OCI-LY7 (cell line): ENCODE measurements around the gene SKOR2. TPM values are rescaled to one million over a fixed set of nuclear protein-coding genes. Genes with fewer than 3 reads are reported as not detected.

ENCODE experiments used
- BruUV-seq: library from RNA; stranded (reverse); fragments of 400-500 nt; replicated peaks from 2 replicates; lab custom pipeline; 2021; lab: Mats Ljungman, UMichigan
- CTCF ChIA-PET: fragments of 300-600 bp; sonication (Branson Sonifier 250); formaldehyde crosslinking; loops from one replicate; lab custom pipeline; 2022; ENCODE audit warnings: antibody characterized with exemption; ENCODE audit not compliant: unreplicated experiment; lab: Charles Lee
- POLR2A ChIA-PET: fragments of 300-600 bp; sonication (Branson Sonifier 250); formaldehyde crosslinking; loops from one replicate; lab custom pipeline; 2022; ENCODE audit warnings: antibody characterized with exemption; lab: Charles Lee
- DNase-seq: peaks from one replicate; pipeline ENCODE4 v3.0.0-alpha.2; 2015; ENCODE audit warnings: low spot score
- H2AFZ ChIP-seq: fragments of 200-600 bp; sonication (generic), shearing (Covaris generic); 2 replicates; pipeline ENCODE4 v1.6.1; 2014; ENCODE audit warnings: mild to moderate bottlenecking, antibody characterized with exemption, low read length, moderate library complexity
- H3K27ac ChIP-seq: fragments of 200-600 bp; sonication (generic); 2 replicates; pipeline ENCODE4 v1.5.1; 2014; ENCODE audit warnings: mixed run types, low read depth, mild to moderate bottlenecking, moderate library complexity, low read length, inconsistent platforms; ENCODE audit not compliant: poor library complexity, severe bottlenecking
- H3K36me3 ChIP-seq: fragments of 200-600 bp; sonication (generic); 2 replicates; pipeline ENCODE4 v1.6.1; 2014; ENCODE audit warnings: mild to moderate bottlenecking, antibody characterized with exemption, low read length, moderate library complexity, mixed read lengths; ENCODE audit not compliant: insufficient read depth
- H3K4me1 ChIP-seq: fragments of 200-600 bp; sonication (generic); 2 replicates; pipeline ENCODE4 v1.5.1; 2014; ENCODE audit warnings: mild to moderate bottlenecking, low read length; ENCODE audit not compliant: insufficient read depth, poor library complexity, severe bottlenecking
- H3K4me2 ChIP-seq: fragments of 200-600 bp; sonication (generic); 2 replicates; pipeline ENCODE4 v1.6.1; 2014; ENCODE audit warnings: mild to moderate bottlenecking, low read length
- H3K4me3 ChIP-seq: fragments of 200-600 bp; sonication (generic); 2 replicates; pipeline ENCODE4 v1.5.1; 2014; ENCODE audit warnings: mild to moderate bottlenecking, low read depth, low read length; ENCODE audit not compliant: poor library complexity, severe bottlenecking
- H3K79me2 ChIP-seq: fragments of 200-600 bp; sonication (generic); 2 replicates; pipeline ENCODE4 v1.6.1; 2016; ENCODE audit warnings: low read depth, mild to moderate bottlenecking, low read length, moderate library complexity, mixed read lengths; ENCODE audit not compliant: insufficient read depth
- H3K9me2 ChIP-seq: fragments of 200-600 bp; sonication (generic); 2 replicates; pipeline ENCODE4 v1.6.1; 2016; ENCODE audit warnings: mild to moderate bottlenecking, low read length, mixed read lengths; ENCODE audit not compliant: insufficient read depth
- H3K9me3 ChIP-seq: fragments of 200-600 bp; sonication (generic); 2 replicates; pipeline ENCODE4 v1.6.1; 2014; ENCODE audit warnings: mild to moderate bottlenecking, mixed run types, low read length, mixed read lengths
- H4K20me1 ChIP-seq: fragments of 200-600 bp; sonication (generic); 2 replicates; pipeline ENCODE4 v1.6.1; 2014; ENCODE audit warnings: mild to moderate bottlenecking, antibody characterized with exemption, low read length, moderate library complexity, mixed read lengths; ENCODE audit not compliant: insufficient read depth
- CTCF ChIP-seq: fragments of 200-600 bp; sonication (generic); conservative IDR thresholded peaks from 2 replicates; pipeline ENCODE4 v1.5.1; 2014; ENCODE audit warnings: mild to moderate bottlenecking, antibody characterized with exemption, low read length, moderate library complexity, mixed read lengths
- EZH2phosphoT487 ChIP-seq: fragments of 200-600 bp; sonication (generic); IDR thresholded peaks from 2 replicates; pipeline ENCODE4 v1.6.1; 2018; ENCODE audit warnings: low read depth, borderline replicate concordance, mild to moderate bottlenecking, mixed run types, antibody characterized with exemption, low read length, moderate library complexity, mixed read lengths
- intact Hi-C: fragments of 100-400 bp; cut with micrococcal nuclease; formaldehyde crosslinking; loops from one replicate; pipeline ENCODE4 v1.10.0; 2022; ENCODE audit not compliant: unreplicated experiment
- total RNA-seq, 2 experiments: library from RNA; depleted of rRNA in 1 of 2; stranded (reverse); fragments of >200 nt in 1 of 2; shearing (Covaris generic) in 1 of 2; gene quantifications; 2 replicates each; pipeline ENCODE4 v1.2.3, GENCODE V29; 2014 to 2022

Gene SKOR2
- total RNA-seq, 2 experiments from 2014 or later = not detected

DNA sequence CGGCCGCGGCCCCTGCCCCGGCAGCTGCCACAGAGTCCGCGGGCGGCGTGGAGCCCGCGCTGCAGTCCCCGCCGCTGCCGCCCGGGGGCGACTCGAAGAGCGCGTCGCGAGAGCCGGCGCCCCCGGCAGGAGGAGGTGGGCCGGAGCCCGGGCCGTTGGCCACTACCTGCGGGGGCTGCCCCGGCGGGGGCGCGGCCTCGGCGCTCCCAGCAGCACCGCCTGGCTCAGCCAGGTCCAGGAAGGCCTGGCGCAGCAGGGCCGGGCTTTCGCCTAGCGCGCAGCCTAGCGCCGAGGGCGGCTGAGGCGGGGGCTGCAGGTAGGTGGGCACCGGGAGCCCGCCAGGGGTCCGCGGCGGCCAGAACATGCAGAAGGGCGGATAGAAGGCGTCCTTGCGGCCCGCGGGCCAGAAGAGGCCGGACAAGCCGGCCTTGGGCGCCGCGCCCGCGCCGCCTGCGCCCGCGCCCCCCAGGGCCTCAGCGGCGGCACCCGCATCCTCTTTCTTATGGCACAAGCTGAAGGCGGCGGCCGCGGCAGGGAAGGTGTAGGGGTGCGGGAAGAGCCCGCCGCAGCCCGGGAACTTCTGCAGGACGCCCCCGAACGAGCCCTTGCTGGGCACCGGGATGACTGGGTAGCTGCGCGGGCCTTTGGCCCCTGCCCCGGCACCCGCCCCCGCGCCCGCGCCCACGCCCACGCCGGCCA, 3.9 kb downstream of the SKOR2 start:
- BruUV-seq = no TSS peak
- Histone ChIP-seq H3K4me2 (no peak overlapping the region), H4K20me1 (no peaks in the 10 kb centered on the region), H3K79me2 (no peaks in the 10 kb centered on the region), H3K4me1 (no peaks in the 10 kb centered on the region), H3K4me3 (no peak overlapping the region), H3K36me3 (no peaks in the 10 kb centered on the region), H3K9me2 (no peaks in the 10 kb centered on the region), H2AFZ (no peak overlapping the region), H3K9me3 (no peaks in the 10 kb centered on the region), H3K27ac (no peak overlapping the region)
- no peak for DNase-seq
- intact Hi-C loops = no loop called here
- POLR2A ChIA-PET = no interaction called here
- CTCF ChIA-PET = no interaction called here
- TF ChIP-seq CTCF (no peak), EZH2phosphoT487 (no peak)

GRCh38 chr18:47247036-47247415, 4.4 kb downstream of the SKOR2 start:
- Histone ChIP-seq H3K9me2 (no peaks in the 10 kb centered on the region), H3K79me2 (no peaks in the 10 kb centered on the region), H2AFZ (no peak overlapping the region), H3K36me3 (no peaks in the 10 kb centered on the region), H3K4me3 (no peak overlapping the region), H3K4me2 (no peak overlapping the region), H3K4me1 (no peaks in the 10 kb centered on the region), H4K20me1 (no peaks in the 10 kb centered on the region), H3K27ac (no peak overlapping the region), H3K9me3 (no peaks in the 10 kb centered on the region)
- DNase-seq = no peak
- BruUV-seq = no TSS peak
- CTCF ChIA-PET = no interaction called here
- intact Hi-C loops = no loop called here
- TF ChIP-seq EZH2phosphoT487 (no peak), CTCF (no peak)
- POLR2A ChIA-PET = no interaction called here
